ENCODE data around the gene ZC3H18.

ZC3H18 gene

GRCh38 chr16:88623858-88624257, 53.7 kb downstream of the ZC3H18 start:
- DNase-seq (ENCODE audit: low spot score): no peak

GRCh38 chr16:88624481-88624880, 54.3 kb downstream of the ZC3H18 start:
- DNase-seq (ENCODE audit: low spot score): no peak

- no peak for DNase-seq (ENCODE audit: low spot score)
Observed at GRCh38 chr16:88624977-88625576, 54.9 kb downstream of the ZC3H18 start.

- DNase-seq (ENCODE audit: low spot score): no peak
Observed at GRCh38 chr16:88626646-88627045, 56.4 kb downstream of the ZC3H18 start.

GRCh38 chr16:88627531-88628411, 57.6 kb downstream of the ZC3H18 start:
- no peak for DNase-seq (ENCODE audit: low spot score)

GRCh38 chr16:88628512-88628974, 58.3 kb downstream of the ZC3H18 start:
- DNase-seq (ENCODE audit: low spot score): no peak

GRCh38 chr16:88629835-88630234, 59.6 kb downstream of the ZC3H18 start:
- no peak for DNase-seq (ENCODE audit: low spot score)

GRCh38 chr16:88630433-88630832, 60.2 kb downstream of the ZC3H18 start:
- no peak for DNase-seq (ENCODE audit: low spot score)

GRCh38 chr16:88630941-88631340, 60.7 kb downstream of the ZC3H18 start:
- DNase-seq (ENCODE audit: low spot score): no peak

GRCh38 chr16:88631384-88631783, 61.2 kb downstream of the ZC3H18 start:
- DNase-seq (ENCODE audit: low spot score): no peak

GRCh38 chr16:88631920-88632586, 61.9 kb downstream of the ZC3H18 start:
- no peak for DNase-seq (ENCODE audit: low spot score)

GRCh38 chr16:88632587-88632930, 62.4 kb downstream of the ZC3H18 start:
- DNase-seq (ENCODE audit: low spot score): no peak

- DNase-seq (ENCODE audit: low spot score): no peak
Observed at GRCh38 chr16:88633684-88634140, 63.5 kb downstream of the ZC3H18 start.

GRCh38 chr16:88634141-88634993, 64.2 kb downstream of the ZC3H18 start:
- DNase-seq (ENCODE audit: low spot score): no peak

- DNase-seq (ENCODE audit: low spot score): no peak
Observed at GRCh38 chr16:88634994-88635670, 64.9 kb downstream of the ZC3H18 start.

GRCh38 chr16:88635671-88636319, 65.6 kb downstream of the ZC3H18 start:
- no peak for DNase-seq (ENCODE audit: low spot score)

GRCh38 chr16:88636488-88637265, 66.5 kb downstream of the ZC3H18 start:
- DNase-seq (ENCODE audit: low spot score): no peak

- DNase-seq (ENCODE audit: low spot score): no peak
Observed at GRCh38 chr16:88638323-88639230, 68.4 kb downstream of the ZC3H18 start, which contains the start of gene IL17C. TSS of gene IL17C (plus strand) at chr16:88638572. CDS start at chr16:88638642, 70 bp downstream.
